Duodenal mucosa (tissue), 2 donors: ENCODE results near the gene CFTR.

Source experiments
- H3K27ac ChIP-seq: one replicate; pipeline ENCODE4 v1.7.0; 2013; ENCODE audit warnings: low read depth, low read length
- H3K27me3 ChIP-seq, 2 donors: one replicate each; pipeline ENCODE4 v1.7.0; 2013; ENCODE audit warnings: low read length in 2 of 2, control low read depth in 1 of 2; ENCODE audit not compliant: insufficient read depth in 2 of 2, control insufficient read depth in 1 of 2
- H3K36me3 ChIP-seq, 2 donors: one replicate each; pipeline ENCODE4 v1.7.0; 2013; ENCODE audit warnings: low read length in 2 of 2, control low read depth in 1 of 2; ENCODE audit not compliant: insufficient read depth in 2 of 2, control insufficient read depth in 1 of 2
- H3K4me1 ChIP-seq, 2 donors: one replicate each; pipeline ENCODE4 v1.7.0; 2013; ENCODE audit warnings: low read length in 2 of 2, control low read depth in 1 of 2; ENCODE audit not compliant: insufficient read depth in 2 of 2, control insufficient read depth in 1 of 2
- H3K4me3 ChIP-seq, 2 donors: one replicate each; pipeline ENCODE4 v1.7.0; 2013; ENCODE audit warnings: low read length in 2 of 2, low read depth in 1 of 2
- H3K9ac ChIP-seq, 2 donors: one replicate each; pipeline ENCODE4 v1.7.0; 2013; ENCODE audit warnings: low read length in 2 of 2, low read depth in 1 of 2
- H3K9me3 ChIP-seq, 2 donors: one replicate each; pipeline ENCODE4 v1.7.0; 2013; ENCODE audit warnings: low read length in 2 of 2, control low read depth in 1 of 2; ENCODE audit not compliant: control insufficient read depth in 1 of 2

The CFTR gene

GRCh38 chr7:117654780-117655179, 175.0 kb downstream of the CFTR start:
- Histone ChIP-seq H3K4me3 (no peak overlapping the region), H3K9ac (no peak overlapping the region), H3K9me3 (no peaks in the 10 kb centered on the region), H3K4me1 (peaks cover 9 to 38% of the 10 kb centered on the region in 2 donors), H3K27me3 (no peaks in the 10 kb centered on the region), H3K27ac (no peak overlapping the region), H3K36me3 (peaks cover 5 to 18% of the 10 kb centered on the region in 2 donors)

DNA sequence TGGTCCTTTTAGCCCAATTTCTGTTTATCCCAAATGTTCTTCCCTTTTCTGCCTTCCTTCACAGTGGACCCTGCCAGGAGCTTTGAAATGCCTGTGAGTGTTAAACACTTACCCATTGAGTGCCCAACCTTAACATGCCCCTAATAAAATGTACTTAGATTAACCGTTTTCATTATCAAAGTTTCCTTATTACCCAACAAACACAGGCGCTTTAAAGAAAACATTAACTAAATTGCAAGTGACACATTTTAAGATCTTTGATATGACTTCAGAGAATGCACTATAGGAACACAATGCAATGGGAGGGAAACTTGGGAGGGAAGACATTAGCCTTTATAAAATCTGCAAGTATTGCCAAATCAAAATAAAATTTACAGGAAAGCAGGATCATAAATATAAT, 177.0 kb downstream of the CFTR start:
- Histone ChIP-seq H3K4me1 (peaks cover 9 to 47% of the 10 kb centered on the region in 2 donors), H3K4me3 (no peak overlapping the region), H3K9ac (no peak overlapping the region), H3K27me3 (no peaks in the 10 kb centered on the region), H3K36me3 (peaks cover 5 to 11% of the 10 kb centered on the region in 2 donors), H3K9me3 (no peaks in the 10 kb centered on the region), H3K27ac (no peak overlapping the region)

- peaks cover 8 to 9% of the 10 kb centered on the region in 2 donors for H3K36me3 ChIP-seq
- no peaks in the 10 kb centered on the region for H3K27me3 ChIP-seq
- H3K9me3 ChIP-seq = no peaks in the 10 kb centered on the region
- H3K9ac ChIP-seq = no peak overlapping the region
- no peak overlapping the region for H3K4me3 ChIP-seq
- peaks cover 5 to 34% of the 10 kb centered on the region in 2 donors for H3K4me1 ChIP-seq
- no peak overlapping the region for H3K27ac ChIP-seq
These were observed 179.7 kb downstream of the CFTR start for GRCh38 chr7:117659531-117660011.

DNA sequence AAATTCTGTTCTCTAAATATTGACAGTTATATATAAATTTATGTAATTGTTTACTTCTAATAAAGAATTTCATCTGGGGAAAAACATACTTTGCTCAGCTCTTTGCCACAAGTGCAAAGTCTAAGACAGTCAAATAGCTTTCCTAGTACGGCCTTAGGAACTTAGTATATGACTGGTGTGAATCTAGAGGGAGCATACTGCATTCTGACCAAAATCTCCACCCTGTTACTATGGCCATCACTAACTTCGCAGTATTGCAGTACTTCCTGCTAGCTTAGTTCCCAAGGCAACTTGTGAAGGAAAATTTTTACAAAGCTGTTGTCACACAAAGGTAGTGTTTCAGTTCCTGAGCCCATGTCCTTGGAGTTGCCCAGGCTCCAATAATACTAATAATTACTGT, 181.5 kb downstream of the CFTR start:
- Histone ChIP-seq H3K27ac (no peak overlapping the region), H3K27me3 (no peaks in the 10 kb centered on the region), H3K4me1 (peaks cover 5 to 22% of the 10 kb centered on the region in 2 donors), H3K36me3 (peaks cover 9 to 11% of the 10 kb centered on the region in 2 donors), H3K9ac (no peak overlapping the region), H3K9me3 (no peaks in the 10 kb centered on the region), H3K4me3 (no peak overlapping the region)

DNA sequence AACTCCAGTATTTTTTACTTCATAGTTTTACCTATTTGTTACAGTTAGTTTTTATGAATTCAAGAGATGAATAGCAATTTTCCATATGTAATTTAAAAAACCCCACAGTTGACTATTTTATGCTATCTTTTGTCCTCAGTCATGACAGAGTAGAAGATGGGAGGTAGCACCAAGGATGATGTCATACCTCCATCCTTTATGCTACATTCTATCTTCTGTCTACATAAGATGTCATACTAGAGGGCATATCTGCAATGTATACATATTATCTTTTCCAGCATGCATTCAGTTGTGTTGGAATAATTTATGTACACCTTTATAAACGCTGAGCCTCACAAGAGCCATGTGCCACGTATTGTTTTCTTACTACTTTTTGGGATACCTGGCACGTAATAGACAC, 184.2 kb downstream of the CFTR start:
- no peaks in the 10 kb centered on the region for H3K9me3 ChIP-seq
- no peak overlapping the region for H3K27ac ChIP-seq
- H3K4me1 ChIP-seq = peaks cover 0 to 9% of the 10 kb centered on the region in 2 donors
- H3K27me3 ChIP-seq = no peaks in the 10 kb centered on the region
- peaks cover 13 to 23% of the 10 kb centered on the region in 2 donors for H3K36me3 ChIP-seq
- no peak overlapping the region for H3K9ac ChIP-seq
- H3K4me3 ChIP-seq = no peak overlapping the region

GRCh38 chr7:117665368-117665767, 185.5 kb downstream of the CFTR start:
- Histone ChIP-seq H3K4me3 (no peak overlapping the region), H3K27ac (no peak overlapping the region), H3K4me1 (peaks cover 0 to 9% of the 10 kb centered on the region in 2 donors), H3K27me3 (no peaks in the 10 kb centered on the region), H3K36me3 (peaks cover 13 to 23% of the 10 kb centered on the region in 2 donors), H3K9me3 (no peaks in the 10 kb centered on the region), H3K9ac (no peak overlapping the region)

DNA sequence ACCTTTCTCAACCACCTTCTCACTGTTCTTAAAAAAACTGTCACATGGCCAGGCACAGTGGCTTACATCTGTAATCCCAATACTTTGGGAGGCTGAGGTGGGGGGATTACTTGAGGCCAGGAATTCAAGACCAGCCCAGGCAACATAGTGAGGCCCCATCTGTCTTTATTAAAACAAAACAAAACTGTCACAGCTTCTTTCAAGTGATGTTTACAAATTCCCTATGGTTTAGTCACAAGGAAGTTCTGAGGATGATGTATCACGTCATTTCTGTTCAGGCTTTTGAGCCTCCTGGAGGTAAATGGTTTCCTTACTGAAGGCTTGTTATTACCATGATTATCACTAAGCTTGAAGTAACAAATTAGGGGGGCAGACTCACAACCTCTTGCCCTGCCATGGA, 186.2 kb downstream of the CFTR start:
- no peak overlapping the region for H3K9ac ChIP-seq
- H3K4me1 ChIP-seq = peaks cover 0 to 5% of the 10 kb centered on the region in 2 donors

GRCh38 chr7:117666689-117667088, 186.9 kb downstream of the CFTR start:
- no peak overlapping the region for H3K9ac ChIP-seq
- no peaks in the 10 kb centered on the region for H3K27me3 ChIP-seq
- H3K4me3 ChIP-seq = no peak overlapping the region
- peaks cover 13 to 23% of the 10 kb centered on the region in 2 donors for H3K36me3 ChIP-seq
- peaks cover 0 to under 1% of the 10 kb centered on the region in 2 donors for H3K4me1 ChIP-seq
- H3K9me3 ChIP-seq = no peaks in the 10 kb centered on the region
- no peak overlapping the region for H3K27ac ChIP-seq

More for the DNA sequence above, 186.2 kb downstream of the CFTR start:
- H3K27ac ChIP-seq = no peak overlapping the region
- peaks cover 13 to 23% of the 10 kb centered on the region in 2 donors for H3K36me3 ChIP-seq
- H3K27me3 ChIP-seq = no peaks in the 10 kb centered on the region
- no peak overlapping the region for H3K4me3 ChIP-seq
- no peaks in the 10 kb centered on the region for H3K9me3 ChIP-seq

- Histone ChIP-seq H3K4me1 (peaks cover 0 to 3% of the 10 kb centered on the region in 2 donors), H3K9ac (no peak overlapping the region), H3K36me3 (peaks cover 10 to 19% of the 10 kb centered on the region in 2 donors), H3K27me3 (no peaks in the 10 kb centered on the region), H3K9me3 (no peaks in the 10 kb centered on the region), H3K4me3 (no peak overlapping the region), H3K27ac (no peak overlapping the region)
These were observed 187.6 kb downstream of the CFTR start for GRCh38 chr7:117667456-117667855.

DNA sequence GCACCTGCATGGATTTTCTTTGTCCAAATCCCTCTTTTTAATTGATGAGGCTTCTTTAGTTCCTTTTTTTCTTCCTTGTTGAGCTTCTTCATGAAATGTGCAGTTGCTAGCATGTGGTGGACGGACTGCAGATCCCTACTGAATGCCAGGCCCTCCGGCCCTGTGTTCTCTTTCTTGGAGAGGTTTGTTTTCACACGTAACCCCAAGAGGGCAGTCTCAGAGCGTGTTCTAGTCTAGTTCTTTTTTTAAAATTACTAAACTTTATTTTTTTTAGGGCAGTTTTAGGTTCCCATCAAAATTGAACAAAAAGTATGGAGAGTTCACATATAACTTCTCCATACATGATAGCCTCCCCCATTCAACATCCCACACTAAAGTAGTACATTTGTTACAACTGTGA, 190.0 kb downstream of the CFTR start:
- Histone ChIP-seq H3K9me3 (no peaks in the 10 kb centered on the region), H3K27ac (no peak overlapping the region), H3K27me3 (no peaks in the 10 kb centered on the region), H3K36me3 (peaks cover 7 to 13% of the 10 kb centered on the region in 2 donors), H3K4me1 (peaks cover 10 to 19% of the 10 kb centered on the region in 2 donors), H3K4me3 (no peak overlapping the region), H3K9ac (no peak overlapping the region)
